T-cell (primary cell): ENCODE measurements around the gene CHST2. TPM values are rescaled to one million over a fixed set of nuclear protein-coding genes. Genes with fewer than 3 reads are reported as not detected.
"Not testable (repeated sequence)": the region's sequence is repeated elsewhere in the genome, so short reads cannot be mapped to it uniquely, and the experiment has no call there.

Experiments used
- ATAC-seq, 4 experiments: fragments of 200-7000 bp in 3 of 4; fragments of 150-1000 bp in 1 of 4; cut with Tn5 transposase; replicated peaks in 1 of 4; 1 replicate in 3 of 4; 2 replicates in 1 of 4; pipeline ENCODE4 v1.10.0; 2021; ENCODE audit warnings: moderate library complexity in 3 of 4, mild to moderate bottlenecking in 2 of 4, moderate number of reproducible peaks in 1 of 4
- CTCF ChIA-PET, 2 donors: fragments of 300-600 bp; sonication (Branson Sonifier 250); formaldehyde crosslinking; loops; one replicate each; lab custom pipeline; 2022; ENCODE audit warnings: antibody characterized with exemption in 2 of 2; lab: Charles Lee
- POLR2A ChIA-PET, 2 donors: fragments of 300-600 bp; sonication (Branson Sonifier 250); formaldehyde crosslinking; loops; one replicate each; lab custom pipeline; 2022; ENCODE audit warnings: antibody characterized with exemption in 2 of 2; lab: Charles Lee
- DNase-seq, 35 experiments: peaks; one replicate each; pipeline versions ENCODE4 v3.0.0 to v3.0.0-alpha.2; 2013 to 2023
- H3K27ac ChIP-seq: one replicate; pipeline ENCODE4 v1.5.1; 2013; ENCODE audit warnings: low read length
- H3K27me3 ChIP-seq, 2 experiments: replicated peaks in 1 of 2; 1 replicate in 1 of 2; 2 replicates in 1 of 2; pipeline versions ENCODE4 v1.6.1 to v1.7.0; 2013; ENCODE audit warnings: low read length in 1 of 2, mixed read lengths in 1 of 2; ENCODE audit not compliant: control insufficient read depth in 2 of 2, insufficient read depth in 2 of 2; ENCODE audit errors: extremely low read depth in 1 of 2
- H3K36me3 ChIP-seq, 2 donors: 1 replicate in 1 of 2; 2 replicates in 1 of 2; pipeline versions ENCODE4 v1.6.1 to v1.7.0; 2013; ENCODE audit warnings: low read length in 1 of 2; ENCODE audit not compliant: control insufficient read depth in 2 of 2, insufficient read depth in 1 of 2; ENCODE audit errors: extremely low read depth in 1 of 2
- H3K4me1 ChIP-seq, 2 experiments: 1 replicate in 1 of 2; 2 replicates in 1 of 2; pipeline versions ENCODE4 v1.6.1 to v1.7.0; 2013; ENCODE audit warnings: low read length in 2 of 2, mixed read lengths in 1 of 2; ENCODE audit not compliant: insufficient read depth in 2 of 2, control insufficient read depth in 1 of 2; ENCODE audit errors: extremely low read depth in 1 of 2
- H3K4me3 ChIP-seq, 2 donors: 1 replicate in 1 of 2; 2 replicates in 1 of 2; pipeline versions ENCODE4 v1.5.1 to v1.7.0; 2013; ENCODE audit warnings: mild to moderate bottlenecking in 2 of 2, low read length in 1 of 2, moderate library complexity in 1 of 2; ENCODE audit not compliant: control insufficient read depth in 1 of 2; ENCODE audit errors: extremely low read depth in 1 of 2
- H3K9me3 ChIP-seq: 2 replicates; pipeline ENCODE4 v1.7.0; 2013
- H3K27ac Mint-ChIP-seq, 2 donors: one replicate each; pipeline ENCODE4 v1.8.0; 2020 to 2021; ENCODE audit warnings: mild to moderate bottlenecking in 2 of 2, mixed read lengths in 2 of 2
- H3K27me3 Mint-ChIP-seq, 2 donors: one replicate each; pipeline ENCODE4 v1.8.0; 2021 to 2022; ENCODE audit warnings: mixed read lengths in 2 of 2
- H3K36me3 Mint-ChIP-seq: one replicate; pipeline ENCODE4 v1.8.0; 2021; ENCODE audit warnings: mixed read lengths
- H3K4me1 Mint-ChIP-seq, 3 donors: one replicate each; pipeline ENCODE4 v1.8.0; 2020 to 2022; ENCODE audit warnings: mixed read lengths in 3 of 3, mild to moderate bottlenecking in 1 of 3
- H3K4me3 Mint-ChIP-seq, 3 donors: one replicate each; pipeline ENCODE4 v1.8.0; 2020 to 2022; ENCODE audit warnings: mild to moderate bottlenecking in 3 of 3, mixed read lengths in 3 of 3, moderate library complexity in 3 of 3
- H3K9me3 Mint-ChIP-seq, 3 donors: one replicate each; pipeline ENCODE4 v1.8.0; 2020 to 2022; ENCODE audit warnings: mixed read lengths in 3 of 3
- WGBS: methylation state at CpG from one replicate; pipeline ENCODE4 v1.1.5; 2013; ENCODE audit warnings: missing lambda C conversion rate; ENCODE audit not compliant: insufficient coverage; 5-methylcytosine and 5-hydroxymethylcytosine counted together
- total RNA-seq, 35 experiments: library from RNA in 6 of 35; stranded (reverse) in 6 of 35; fragments of 120-200 nt in 1 of 35; gene quantifications; one replicate each; pipeline versions ENCODE4 v1.2.1 to v1.2.4 and lab custom pipeline; 2013 to 2026

The CHST2 gene
- total RNA-seq, 5 donors from 2014 or later (not counting 1 experiment from before 2014, with no cell fraction given), result 1.7 to 5.6 (median 4.4) TPM

- Mint-ChIP-seq H3K27ac (no peak overlapping the region), H3K4me1 (peaks cover 13 to 31% (median 15%) of the 10 kb centered on the region in 3 donors), H3K4me3 (no peak overlapping the region), H3K9me3 (no peaks in the 10 kb centered on the region), H3K36me3 (no peaks in the 10 kb centered on the region), H3K27me3 (no peaks in the 10 kb centered on the region)
- DNase-seq (no peak), ATAC-seq (no peak)
- ChIA-PET POLR2A (no interaction called here), CTCF (interaction anchor here (0.5 to 0.6 kb wide), 2 partner anchors 33 to 1443 kb away, joined by 3 to 4 read pairs; no protein-coding TSS in a partner anchor)
- Histone ChIP-seq H3K27me3 (no peaks in the 10 kb centered on the region), H3K27ac (no peak overlapping the region), H3K9me3 (no peaks in the 10 kb centered on the region), H3K4me1 (peaks cover 0 to 4% of the 10 kb centered on the region in 2 experiments), H3K36me3 (no peaks in the 10 kb centered on the region), H3K4me3 (no peak overlapping the region)
- 38% methylated on average over 2 of the region's 2 CpGs for WGBS
These were observed 38.7 kb downstream of the CHST2 start for GRCh38 chr3:143158014-143158988.

GRCh38 chr3:143160437-143160836 is 40.9 kb downstream of the CHST2 start:
- ATAC-seq, result no peak
- no peak overlapping the region for H3K4me3 Mint-ChIP-seq
- peaks cover 30 to 45% (median 33%) of the 10 kb centered on the region in 3 donors for H3K4me1 Mint-ChIP-seq

GRCh38 chr3:143163562-143164100 is 44.1 kb downstream of the CHST2 start:
- no peaks in the 10 kb centered on the region for H3K36me3 ChIP-seq
- no peaks in the 10 kb centered on the region for H3K36me3 Mint-ChIP-seq
- 82% methylated on average over 2 of the region's 3 CpGs for WGBS
- H3K4me3 ChIP-seq, result no peak overlapping the region
- POLR2A ChIA-PET, result no interaction called here
- H3K4me3 Mint-ChIP-seq, result peak overlapping the region in 1 of 3 donors; percentile 28
- ATAC-seq (no peak), DNase-seq (no peak)
- H3K9me3 Mint-ChIP-seq, result no peaks in the 10 kb centered on the region
- peaks cover 47 to 62% (median 51%) of the 10 kb centered on the region in 3 donors for H3K4me1 Mint-ChIP-seq
- no peaks in the 10 kb centered on the region for H3K9me3 ChIP-seq
- H3K27ac ChIP-seq, result no peak overlapping the region
- H3K27me3 ChIP-seq, result no peaks in the 10 kb centered on the region
- no peaks in the 10 kb centered on the region for H3K27me3 Mint-ChIP-seq
- peak overlapping the region; percentile 68 to 89 for H3K27ac Mint-ChIP-seq
- H3K4me1 ChIP-seq, result peaks cover 16 to 17% of the 10 kb centered on the region in 2 experiments
- CTCF ChIA-PET, result no interaction called here

More at GRCh38 chr3:143160437-143160836, 40.9 kb downstream of the CHST2 start:
- no peaks in the 10 kb centered on the region for H3K36me3 ChIP-seq
- no peak overlapping the region for H3K27ac Mint-ChIP-seq
- no peaks in the 10 kb centered on the region for H3K36me3 Mint-ChIP-seq
- ChIA-PET POLR2A (no interaction called here), CTCF (interaction anchor here in 1 of 2 donors (0.6 kb wide), 1 partner anchor 514 kb away, joined by 3 read pairs; no protein-coding TSS in a partner anchor)
- H3K4me1 ChIP-seq, result peaks cover 10 to 14% of the 10 kb centered on the region in 2 experiments
- H3K9me3 Mint-ChIP-seq, result no peaks in the 10 kb centered on the region
- no peak for DNase-seq
- H3K27me3 ChIP-seq, result no peaks in the 10 kb centered on the region
- no peak overlapping the region for H3K4me3 ChIP-seq
- H3K27ac ChIP-seq, result no peak overlapping the region
- H3K27me3 Mint-ChIP-seq, result no peaks in the 10 kb centered on the region
- no peaks in the 10 kb centered on the region for H3K9me3 ChIP-seq
- 88% methylated on average over 3 of the region's 11 CpGs for WGBS

GRCh38 chr3:143165211-143165610 is 45.6 kb downstream of the CHST2 start:
- Histone ChIP-seq H3K36me3 (no peaks in the 10 kb centered on the region), H3K4me1 (peaks cover 30 to 31% of the 10 kb centered on the region in 2 experiments), H3K4me3 (no peak overlapping the region), H3K9me3 (no peaks in the 10 kb centered on the region), H3K27me3 (no peaks in the 10 kb centered on the region), H3K27ac (no peak overlapping the region)
- peaks cover 63 to 78% (median 67%) of the 10 kb centered on the region in 3 donors for H3K4me1 Mint-ChIP-seq
- peak overlapping the region; percentile 68 to 89 for H3K27ac Mint-ChIP-seq
- WGBS, result no CpG with 5 or more reads among the region's 1 CpG
- no peak for DNase-seq
- ChIA-PET POLR2A (interaction anchor here in 1 of 2 donors (0.8 kb wide), 1 partner anchor 322 kb away, joined by 8 read pairs; no protein-coding TSS in a partner anchor), CTCF (no interaction called here)
- no peaks in the 10 kb centered on the region for H3K9me3 Mint-ChIP-seq
- peak overlapping the region; percentile 28 to 40 (median 29) for H3K4me3 Mint-ChIP-seq
- H3K36me3 Mint-ChIP-seq, result no peaks in the 10 kb centered on the region
- no peak for ATAC-seq
- no peaks in the 10 kb centered on the region for H3K27me3 Mint-ChIP-seq

- no CpG with 5 or more reads among the region's 5 CpGs for WGBS
- not testable (repeated sequence) for DNase-seq
These were observed 46.2 kb downstream of the CHST2 start for GRCh38 chr3:143165612-143166285.

GRCh38 chr3:143166376-143166775 is 46.8 kb downstream of the CHST2 start:
- no peak overlapping the region for H3K4me3 Mint-ChIP-seq
- Histone ChIP-seq H3K4me1 (peaks cover 39 to 41% of the 10 kb centered on the region in 2 experiments), H3K4me3 (no peak overlapping the region), H3K36me3 (no peaks in the 10 kb centered on the region), H3K27me3 (no peaks in the 10 kb centered on the region), H3K9me3 (no peaks in the 10 kb centered on the region), H3K27ac (no peak overlapping the region)
- ChIA-PET CTCF (no interaction called here), POLR2A (interaction anchor here in 1 of 2 donors (0.6 kb wide), 1 partner anchor 505 kb away, joined by 3 read pairs; no protein-coding TSS in a partner anchor)
- DNase-seq (no peak), ATAC-seq (no peak)
- WGBS, result 80% methylated on average over 1 of the region's 3 CpGs
- H3K27me3 Mint-ChIP-seq, result no peaks in the 10 kb centered on the region
- peaks cover 74 to 83% (median 78%) of the 10 kb centered on the region in 3 donors for H3K4me1 Mint-ChIP-seq
- no peaks in the 10 kb centered on the region for H3K36me3 Mint-ChIP-seq
- H3K27ac Mint-ChIP-seq, result no peak overlapping the region
- H3K9me3 Mint-ChIP-seq, result no peaks in the 10 kb centered on the region

More at GRCh38 chr3:143165612-143166285, 46.2 kb downstream of the CHST2 start:
- H3K4me3 Mint-ChIP-seq, result peak overlapping the region in 1 of 3 donors; percentile 28
- peaks cover 36 to 37% of the 10 kb centered on the region in 2 experiments for H3K4me1 ChIP-seq
- H3K4me1 Mint-ChIP-seq, result peaks cover 68 to 79% (median 72%) of the 10 kb centered on the region in 3 donors
- POLR2A ChIA-PET, result interaction anchor here in 1 of 2 donors (0.6 kb wide), 1 partner anchor 506 kb away, joined by 3 read pairs; no protein-coding TSS in a partner anchor
- CTCF ChIA-PET, H3K36me3 Mint-ChIP-seq, H3K27me3 Mint-ChIP-seq, H3K36me3 ChIP-seq, H3K4me3 ChIP-seq, H3K9me3 Mint-ChIP-seq, H3K27ac ChIP-seq, H3K27me3 ChIP-seq, H3K9me3 ChIP-seq: not testable (repeated sequence)
- ATAC-seq, result peak in 3 of 4 experiments; percentile 39 to 50 (median 45)
- peak overlapping the region; percentile 68 to 89 for H3K27ac Mint-ChIP-seq
